H54 (cell line): ENCODE data around the gene MAP3K6.

ENCODE experiments used
- DNase-seq: peaks from one replicate; pipeline ENCODE4 v3.0.0; 2011; ENCODE audit warnings: low spot score, mixed read lengths; ENCODE audit not compliant: insufficient read length
- FAIRE-seq: peaks from 3 replicates; lab custom pipeline; 2011; peaks lifted over from hg19 to GRCh38; lab: Jason Lieb, UNC
- POLR2A ChIP-seq: IDR thresholded peaks from 2 replicates; pipeline ENCODE4 v1.6.1; 2011; ENCODE audit warnings: low read depth, mild to moderate bottlenecking, low read length

MAP3K6 gene

DNA sequence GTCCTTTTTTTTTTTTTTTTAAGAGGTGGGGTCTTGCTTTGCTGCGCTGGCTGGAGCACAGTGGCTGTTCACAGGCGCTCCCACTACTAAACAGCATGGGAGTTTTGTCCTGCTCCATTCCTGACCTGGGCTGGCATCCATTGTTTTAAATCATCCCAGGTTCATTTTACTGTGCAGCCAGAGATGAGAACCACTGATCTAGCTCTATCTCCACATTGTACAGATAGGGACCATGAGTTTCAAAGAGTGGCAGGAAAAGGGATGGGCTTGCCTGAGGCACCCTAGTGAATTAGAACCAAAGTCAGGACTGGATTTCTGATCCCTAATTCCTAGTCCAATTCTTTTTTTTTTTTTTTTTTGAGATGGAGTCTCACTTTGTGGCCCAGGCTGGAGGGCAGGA lies 52.0 kb downstream of the MAP3K6 start:
- no peak for TF ChIP-seq POLR2A
- DNase-seq: no peak
- no peak for FAIRE-seq

- TF ChIP-seq POLR2A: no peak
- FAIRE-seq: no peak
- no peak for DNase-seq
Measured at GRCh38 chr1:27314169-27314568, 52.6 kb downstream of the MAP3K6 start.

DNA sequence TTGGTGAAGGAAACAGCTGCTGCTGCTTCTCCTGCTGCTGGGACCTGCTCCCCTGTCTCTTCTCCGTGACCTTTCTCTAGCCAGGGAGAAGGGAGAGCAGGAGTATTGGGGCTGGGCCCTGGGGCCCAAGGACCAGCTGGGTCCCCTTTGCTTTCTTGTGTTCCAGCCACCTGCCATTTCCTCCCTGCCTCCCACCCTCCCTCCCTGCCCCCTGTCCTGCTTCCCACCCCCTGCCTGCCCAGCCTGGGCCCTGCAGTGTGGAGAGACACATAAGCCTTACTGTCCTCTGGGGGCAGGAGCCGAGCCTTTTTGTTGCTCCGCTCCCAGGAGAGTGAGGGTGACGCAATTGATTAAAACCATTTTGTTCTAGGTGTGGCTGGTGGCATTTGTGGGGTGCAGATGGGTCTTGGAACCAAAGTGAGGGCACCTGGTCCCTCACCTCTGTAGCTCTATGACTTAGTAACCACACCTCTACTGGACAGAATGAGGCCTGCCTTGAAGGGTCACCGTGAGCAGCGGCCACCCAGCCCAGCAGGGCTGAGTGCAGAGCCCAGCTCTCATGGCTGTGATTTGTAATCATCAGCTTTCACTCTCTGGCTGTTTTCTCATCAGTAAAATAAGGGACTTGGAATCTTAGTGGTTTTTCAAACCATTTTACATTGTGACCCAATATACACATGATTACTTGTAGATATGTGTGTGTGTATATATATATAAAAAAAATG lies 58.7 kb downstream of the MAP3K6 start:
- FAIRE-seq: no peak
- DNase-seq: no peak
- no peak for TF ChIP-seq POLR2A

DNA sequence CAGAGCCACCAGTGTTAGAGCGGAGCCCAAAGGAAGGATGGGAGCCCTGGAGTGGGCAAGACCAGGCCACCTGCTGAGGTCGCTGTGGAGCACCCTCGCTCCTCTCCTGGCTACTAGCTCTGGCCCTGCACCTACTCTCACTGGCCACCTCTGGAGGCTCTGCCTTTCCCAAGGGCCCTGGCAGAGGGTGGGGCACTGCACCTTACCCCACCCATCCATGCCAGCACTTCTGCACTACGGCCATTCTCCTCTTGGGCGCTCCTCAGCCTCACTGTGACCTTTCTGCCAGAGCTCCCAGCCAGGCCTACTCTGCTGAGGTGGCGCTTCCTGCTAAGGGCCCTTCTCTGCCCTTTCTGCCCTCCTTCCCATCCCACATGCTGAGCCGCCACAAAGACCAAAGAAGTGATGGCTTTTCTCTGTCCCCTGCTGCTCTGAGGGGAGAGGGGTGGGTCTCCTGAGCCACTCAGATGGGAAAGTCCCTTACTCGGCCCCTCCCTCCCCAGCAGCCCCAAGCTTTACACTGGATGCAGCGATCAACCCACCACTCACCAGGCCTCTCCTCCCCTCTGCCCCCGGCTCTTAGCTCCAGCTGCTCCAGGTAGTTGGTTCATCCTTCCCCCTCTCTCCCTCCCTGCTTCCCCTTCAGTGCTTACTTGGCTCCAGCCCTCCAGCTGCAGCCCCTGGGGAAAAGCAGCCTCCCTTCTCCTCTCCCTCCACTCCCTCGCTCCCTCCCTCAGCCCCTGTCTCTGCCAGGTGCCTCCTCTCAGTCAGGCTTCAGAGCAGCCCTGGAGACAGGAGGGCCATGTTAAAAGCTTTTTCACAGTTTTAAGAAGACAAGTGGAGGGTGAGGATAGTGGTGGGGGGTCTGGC lies 59.6 kb downstream of the MAP3K6 start:
- TF ChIP-seq POLR2A: no peak
- DNase-seq: no peak
- FAIRE-seq: no peak

GRCh38 chr1:27306071-27306470 lies 60.7 kb downstream of the MAP3K6 start:
- DNase-seq (no peak), FAIRE-seq (no peak)
- no peak for TF ChIP-seq POLR2A
